ENCODE results near the gene GDE1.

DNA sequence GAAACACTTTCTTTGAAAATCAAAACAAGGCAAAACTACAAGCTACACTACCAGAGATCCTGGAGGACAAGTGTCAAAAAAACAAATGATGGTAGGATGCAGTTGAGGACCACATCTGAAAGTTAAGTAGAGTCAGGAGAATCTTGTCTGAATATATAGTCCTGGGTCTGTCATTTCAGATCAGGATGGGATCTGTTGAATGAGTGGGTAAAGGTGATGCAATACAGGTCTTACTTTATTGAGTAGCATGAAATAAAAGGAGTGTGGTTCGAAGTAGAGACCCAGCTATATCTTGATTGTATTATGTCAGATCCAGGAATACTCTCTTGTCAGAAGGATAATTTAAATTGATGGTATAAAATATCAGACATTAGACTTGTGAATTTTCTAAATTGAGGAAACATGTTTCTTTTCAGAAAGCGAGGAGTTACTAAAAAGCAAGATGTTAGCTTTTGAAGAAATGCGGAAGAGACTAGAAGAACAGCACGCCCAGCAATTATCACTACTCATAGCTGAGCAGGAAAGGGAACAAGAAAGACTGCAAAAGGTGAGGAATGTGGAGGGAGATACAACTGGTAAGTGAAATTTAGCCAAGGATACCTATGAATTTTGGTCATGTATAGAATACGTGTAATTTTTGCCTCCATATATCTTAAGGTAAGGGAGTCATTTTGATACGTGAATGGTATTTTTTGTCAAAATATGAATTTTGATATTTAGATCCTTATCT is 18.5 kb upstream of the GDE1 start:
- no peak for TF ChIP-seq POLR2A (IDR thresholded peaks at IDR 0.05; ENCODE audit: low read depth, low read length)
- no peak for TF ChIP-seq POLR2AphosphoS5 (IDR thresholded peaks at IDR 0.05; ENCODE audit: low read depth, low read length)
- TF ChIP-seq TAF1 (IDR thresholded peaks at IDR 0.05; ENCODE audit: low read depth, low read length): no peak

Data from GM12891 (cell line).